ENCODE measurements around the gene SF3B5.

DNA sequence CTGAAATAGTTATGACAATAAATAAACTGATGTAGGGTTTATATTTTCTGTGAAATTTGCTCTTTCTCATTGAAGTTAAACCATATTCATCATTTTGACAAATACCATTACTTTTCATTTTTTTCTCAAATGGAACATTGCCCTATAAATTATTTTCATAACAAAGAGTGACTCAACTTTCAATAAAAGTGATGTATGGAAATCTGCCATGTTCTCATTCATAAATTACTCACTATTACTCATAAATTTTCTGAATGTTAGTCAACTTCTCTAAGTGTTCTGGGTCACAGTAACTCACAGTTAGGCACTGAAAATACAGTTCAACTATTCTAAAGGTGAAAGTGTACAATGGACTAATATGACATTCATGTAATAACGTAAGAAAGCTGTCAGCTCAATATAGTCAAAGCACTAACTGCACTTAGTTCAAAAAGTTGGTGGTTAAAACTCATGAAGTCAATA lies 35.9 kb upstream of the SF3B5 start:
- TF ChIP-seq, protein P1, sequence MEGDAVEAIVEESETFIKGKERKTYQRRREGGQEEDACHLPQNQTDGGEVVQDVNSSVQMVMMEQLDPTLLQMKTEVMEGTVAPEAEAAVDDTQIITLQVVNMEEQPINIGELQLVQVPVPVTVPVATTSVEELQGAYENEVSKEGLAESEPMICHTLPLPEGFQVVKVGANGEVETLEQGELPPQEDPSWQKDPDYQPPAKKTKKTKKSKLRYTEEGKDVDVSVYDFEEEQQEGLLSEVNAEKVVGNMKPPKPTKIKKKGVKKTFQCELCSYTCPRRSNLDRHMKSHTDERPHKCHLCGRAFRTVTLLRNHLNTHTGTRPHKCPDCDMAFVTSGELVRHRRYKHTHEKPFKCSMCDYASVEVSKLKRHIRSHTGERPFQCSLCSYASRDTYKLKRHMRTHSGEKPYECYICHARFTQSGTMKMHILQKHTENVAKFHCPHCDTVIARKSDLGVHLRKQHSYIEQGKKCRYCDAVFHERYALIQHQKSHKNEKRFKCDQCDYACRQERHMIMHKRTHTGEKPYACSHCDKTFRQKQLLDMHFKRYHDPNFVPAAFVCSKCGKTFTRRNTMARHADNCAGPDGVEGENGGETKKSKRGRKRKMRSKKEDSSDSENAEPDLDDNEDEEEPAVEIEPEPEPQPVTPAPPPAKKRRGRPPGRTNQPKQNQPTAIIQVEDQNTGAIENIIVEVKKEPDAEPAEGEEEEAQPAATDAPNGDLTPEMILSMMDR (conservative IDR thresholded peaks at IDR 0.05), result no peak
- no peak for TF ChIP-seq ZFX (IDR thresholded peaks at IDR 0.05)
